Panc1 (cell line): ENCODE results near the gene MAP2K1.

Experiments used
- CTCF ChIP-seq: fragments of 450-650 bp; IDR thresholded peaks from 2 replicates; pipeline ENCODE4 v1.5.1; 2017; ENCODE audit warnings: mild to moderate bottlenecking
- POLR2AphosphoS5 ChIP-seq: IDR thresholded peaks from 2 replicates; pipeline ENCODE4 v1.6.1; 2012; ENCODE audit warnings: mild to moderate bottlenecking, low read depth, low read length, moderate library complexity

- TF ChIP-seq POLR2AphosphoS5, result no peak
- no peak for TF ChIP-seq CTCF
Observed at GRCh38 chr15:66454143-66454542, 67.4 kb downstream of the MAP2K1 start.
